SK-N-SH (cell line): Measurements from ENCODE around the gene CLCN2.

Experiments
- EP300 ChIP-seq, 2 experiments: IDR thresholded peaks; 2 replicates each; pipeline versions ENCODE4 v1.4.0 to v1.6.1; 2012; ENCODE audit warnings: borderline replicate concordance in 1 of 2, low read depth in 1 of 2, low read length in 1 of 2
- EZH2phosphoT487 ChIP-seq: fragments of 200-600 bp; sonication (generic); IDR thresholded peaks from 2 replicates; pipeline ENCODE4 v1.6.1; 2017; ENCODE audit warnings: low read depth, mixed run types, mild to moderate bottlenecking, antibody characterized with exemption, moderate library complexity, borderline replicate concordance
- GABPA ChIP-seq: IDR thresholded peaks from 2 replicates; pipeline ENCODE4 v1.4.0; 2012; ENCODE audit warnings: low read depth, mild to moderate bottlenecking
- NRF1 ChIP-seq: IDR thresholded peaks from 2 replicates; pipeline ENCODE4 v1.6.1; 2012; ENCODE audit warnings: low read depth, mild to moderate bottlenecking, low read length
- RAD21 ChIP-seq: IDR thresholded peaks from 2 replicates; pipeline ENCODE4 v1.6.1; 2012; ENCODE audit warnings: mild to moderate bottlenecking, low read length
- SMC3 ChIP-seq: IDR thresholded peaks from 2 replicates; pipeline ENCODE4 v1.6.1; 2012; ENCODE audit warnings: low read depth, low read length, improper control_type of control experiment
- USF2 ChIP-seq: fragments of 150-350 bp; IDR thresholded peaks from 2 replicates; pipeline ENCODE4 v1.6.1; 2017; ENCODE audit warnings: antibody characterized with exemption, low read length, low read depth, borderline replicate concordance

- TF ChIP-seq USF2 (no peak), SMC3 (no peak), EZH2phosphoT487 (no peak), EP300 (IDR thresholded peaks at IDR 0.05; ENCODE audit: borderline replicate concordance in 1 of 2, low read depth in 1 of 2, low read length in 1 of 2) (no peak), RAD21 (no peak), NRF1 (no peak), GABPA (no peak)
Observed at GRCh38 chr3:184350618-184351017, 10.8 kb downstream of the CLCN2 start.
